OCI-LY3 (cell line): Measurements from ENCODE around the gene GABRB3.

Source experiments
- H2AFZ ChIP-seq: fragments of 200-600, 300-600 bp; shearing (Covaris generic); 2 replicates; pipeline ENCODE4 v1.6.0; 2014; ENCODE audit warnings: antibody characterized with exemption, low read depth, low read length
- H3K27ac ChIP-seq: fragments of 200-600, 300-600 bp; sonication (generic); 2 replicates; pipeline ENCODE4 v1.5.1; 2014; ENCODE audit warnings: mild to moderate bottlenecking, low read length, moderate library complexity, mixed read lengths
- H3K27me3 ChIP-seq: fragments of 200-600, 300-600 bp; sonication (generic); 2 replicates; pipeline ENCODE4 v1.6.1; 2014; ENCODE audit warnings: low read depth, low read length, mixed read lengths
- H3K36me3 ChIP-seq: fragments of 200-600, 300-600 bp; sonication (generic); replicated peaks from 2 replicates; pipeline ENCODE3; 2014; ENCODE audit warnings: low read depth, low read length, mixed read lengths
- H3K4me1 ChIP-seq: fragments of 300-600, 200-600 bp; sonication (generic); 2 replicates; pipeline ENCODE4 v1.6.1; 2014; ENCODE audit warnings: low read length, mixed read lengths
- H3K4me2 ChIP-seq: fragments of 200-600, 300-600 bp; sonication (generic); 2 replicates; pipeline ENCODE4 v1.6.1; 2014; ENCODE audit warnings: low read length, mixed read lengths
- H3K4me3 ChIP-seq: fragments of 300-600, 200-600 bp; sonication (generic); 2 replicates; pipeline ENCODE4 v1.5.1; 2014; ENCODE audit warnings: antibody characterized with exemption, mild to moderate bottlenecking, low read length, moderate library complexity
- H3K79me2 ChIP-seq: fragments of 300-600, 200-600 bp; shearing (Covaris generic); 2 replicates; pipeline ENCODE4 v1.6.1; 2014; ENCODE audit warnings: mild to moderate bottlenecking, low read length, mixed read lengths
- H3K9ac ChIP-seq: fragments of 300-600, 200-600 bp; shearing (Covaris generic); 2 replicates; pipeline ENCODE4 v1.6.0; 2014; ENCODE audit warnings: mild to moderate bottlenecking, low read length, moderate library complexity
- H3K9me3 ChIP-seq: fragments of 200-600, 300-600 bp; shearing (Covaris generic); 2 replicates; pipeline ENCODE4 v1.6.1; 2014; ENCODE audit warnings: low read length, mixed read lengths; ENCODE audit not compliant: insufficient read depth
- H4K20me1 ChIP-seq: fragments of 200-600, 300-600 bp; sonication (generic); 2 replicates; pipeline ENCODE4 v1.6.1; 2016; ENCODE audit warnings: low read length, mixed read lengths; ENCODE audit not compliant: insufficient read depth
- CTCF ChIP-seq: fragments of 200-600, 300-600 bp; sonication (generic); IDR thresholded peaks from 2 replicates; pipeline ENCODE4 v1.5.1; 2014; ENCODE audit warnings: antibody characterized with exemption, low read length, low read depth
- EZH2phosphoT487 ChIP-seq: fragments of 200-600 bp; shearing (Covaris generic); IDR thresholded peaks from 2 replicates; pipeline ENCODE4 v1.6.1; 2018; ENCODE audit warnings: antibody characterized with exemption, mixed run types, low read depth

GABRB3 gene

DNA sequence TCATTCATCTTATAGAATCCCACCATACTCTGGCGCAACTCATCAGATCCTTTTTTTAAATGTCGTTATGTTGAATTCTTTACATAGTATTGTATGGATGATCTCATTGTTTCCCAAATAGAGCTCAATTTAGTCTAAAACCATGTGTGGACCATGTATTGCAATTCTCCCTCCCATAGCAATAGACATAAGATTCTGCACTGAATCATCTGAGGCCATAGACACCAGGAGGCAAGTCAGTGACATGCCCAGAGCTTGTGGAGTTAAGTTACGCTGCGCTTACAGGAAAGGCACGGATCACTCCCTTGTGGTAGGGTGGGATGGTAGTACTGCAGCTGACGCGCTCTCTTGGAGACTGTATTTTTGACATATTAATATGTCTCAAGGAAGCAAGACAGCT lies 211.0 kb downstream of the GABRB3 start:
- Histone ChIP-seq H3K4me1 (no peaks in the 10 kb centered on the region), H4K20me1 (no peaks in the 10 kb centered on the region), H3K4me2 (no peak overlapping the region), H3K79me2 (no peaks in the 10 kb centered on the region), H3K4me3 (no peak overlapping the region), H3K9me3 (no peaks in the 10 kb centered on the region), H3K9ac (no peak overlapping the region), H3K27me3 (no peaks in the 10 kb centered on the region), H3K36me3 (no peaks in the 10 kb centered on the region), H3K27ac (no peak overlapping the region), H2AFZ (no peak overlapping the region)
- TF ChIP-seq CTCF (no peak), EZH2phosphoT487 (no peak)

DNA sequence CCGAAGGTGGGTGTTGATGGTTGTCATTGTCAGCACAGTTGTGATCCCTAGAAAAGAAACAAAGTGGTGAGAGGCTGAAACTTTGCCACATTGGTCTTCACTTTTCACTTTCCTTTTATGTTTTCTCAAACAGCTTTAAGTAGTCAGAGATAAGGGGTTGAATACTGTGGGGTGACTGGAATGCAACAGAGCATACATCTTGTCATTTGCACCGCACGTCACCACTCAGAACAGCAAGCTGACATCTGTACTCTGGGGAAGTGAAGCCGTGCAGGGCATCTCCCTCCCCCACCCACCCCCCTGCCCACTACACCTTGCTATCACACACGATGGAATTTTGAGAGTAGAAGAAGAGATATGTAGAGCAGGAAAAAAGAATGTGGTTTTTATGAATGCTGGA lies 211.7 kb downstream of the GABRB3 start:
- Histone ChIP-seq H3K9ac (no peak overlapping the region), H3K4me2 (no peak overlapping the region), H3K4me3 (no peak overlapping the region), H4K20me1 (no peaks in the 10 kb centered on the region), H3K27ac (no peak overlapping the region), H3K27me3 (no peaks in the 10 kb centered on the region), H3K9me3 (no peaks in the 10 kb centered on the region), H3K4me1 (no peaks in the 10 kb centered on the region), H3K79me2 (no peaks in the 10 kb centered on the region), H2AFZ (no peak overlapping the region), H3K36me3 (no peaks in the 10 kb centered on the region)
- TF ChIP-seq CTCF (no peak), EZH2phosphoT487 (no peak)

GRCh38 chr15:26555898-26556297 lies 217.0 kb downstream of the GABRB3 start:
- TF ChIP-seq EZH2phosphoT487: no peak
- no peak for TF ChIP-seq CTCF
- Histone ChIP-seq H3K27me3 (no peaks in the 10 kb centered on the region), H3K9me3 (no peaks in the 10 kb centered on the region), H3K4me2 (no peak overlapping the region), H3K79me2 (no peaks in the 10 kb centered on the region), H3K36me3 (no peaks in the 10 kb centered on the region), H3K9ac (no peak overlapping the region), H3K27ac (no peak overlapping the region), H4K20me1 (no peaks in the 10 kb centered on the region), H3K4me1 (no peaks in the 10 kb centered on the region), H3K4me3 (no peak overlapping the region), H2AFZ (no peak overlapping the region)

GRCh38 chr15:26551473-26551872 lies 221.4 kb downstream of the GABRB3 start:
- no peaks in the 10 kb centered on the region for H4K20me1 ChIP-seq
- no peak overlapping the region for H3K27ac ChIP-seq
- no peaks in the 10 kb centered on the region for H3K27me3 ChIP-seq
- H3K9ac ChIP-seq: no peak overlapping the region
- no peaks in the 10 kb centered on the region for H3K36me3 ChIP-seq
- no peaks in the 10 kb centered on the region for H3K79me2 ChIP-seq
- H3K4me3 ChIP-seq: no peak overlapping the region
- no peak for TF ChIP-seq EZH2phosphoT487
- no peak for TF ChIP-seq CTCF
- no peaks in the 10 kb centered on the region for H3K9me3 ChIP-seq
- no peak overlapping the region for H3K4me2 ChIP-seq
- no peaks in the 10 kb centered on the region for H3K4me1 ChIP-seq
- H2AFZ ChIP-seq: no peak overlapping the region
